SK-N-SH treated with all-trans-retinoic acid at 6 μM for 48 hours (cell line): ENCODE measurements around the gene CA11.

Experiments used
- ATAC-seq: fragments of 200-7000 bp; cut with Tn5 transposase; 3 replicates; pipeline ENCODE4 v1.9.1; 2020; ENCODE audit warnings: mild to moderate bottlenecking, moderate library complexity
- ARNTL ChIP-seq: fragments of 450-650 bp; formaldehyde crosslinking; IDR thresholded peaks from 2 replicates; pipeline ENCODE4 v1.5.0; 2020; ENCODE audit warnings: low read depth, mild to moderate bottlenecking, moderate library complexity, borderline replicate concordance
- BACH2 ChIP-seq: fragments of 250-450 bp; sonication (Bioruptor Pico); IDR thresholded peaks from 2 replicates; pipeline ENCODE4 v1.9.0; 2021; ENCODE audit warnings: mild to moderate bottlenecking, borderline replicate concordance
- CREB5 ChIP-seq: fragments of 250-450 bp; sonication (Bioruptor Pico); IDR thresholded peaks from 2 replicates; pipeline ENCODE4 v1.5.1; 2020; ENCODE audit warnings: low read depth, mild to moderate bottlenecking, moderate library complexity
- CSDC2 ChIP-seq: fragments of 250-450 bp; sonication (Bioruptor Pico); IDR thresholded peaks from 2 replicates; pipeline ENCODE4 v1.5.0; 2020; ENCODE audit warnings: mild to moderate bottlenecking, moderate library complexity
- CSRNP3 ChIP-seq: fragments of 250-450 bp; sonication (Bioruptor Pico); IDR thresholded peaks from 2 replicates; pipeline ENCODE4 v1.5.1; 2021; ENCODE audit warnings: mild to moderate bottlenecking, moderate library complexity
- ESRRG ChIP-seq: fragments of 250-450 bp; sonication (Bioruptor Pico); IDR thresholded peaks from 2 replicates; pipeline ENCODE4 v1.6.1; 2021; ENCODE audit warnings: mild to moderate bottlenecking
- GLIS3 ChIP-seq: fragments of 250-450 bp; sonication (Bioruptor Pico); IDR thresholded peaks from 2 replicates; pipeline ENCODE4 v1.5.0; 2020; ENCODE audit warnings: mild to moderate bottlenecking, moderate library complexity
- ISL1 ChIP-seq: fragments of 250-450 bp; sonication (Bioruptor Pico); IDR thresholded peaks from 2 replicates; pipeline ENCODE4 v2.1.2; 2022; ENCODE audit warnings: mild to moderate bottlenecking, moderate library complexity
- OSR1 ChIP-seq: fragments of 250-450 bp; sonication (Bioruptor Pico); IDR thresholded peaks from 2 replicates; pipeline ENCODE4 v1.8.0; 2022; ENCODE audit warnings: moderate library complexity, mild to moderate bottlenecking, inconsistent platforms
- PATZ1 ChIP-seq: fragments of 250-450 bp; sonication (Bioruptor Pico); IDR thresholded peaks from 2 replicates; pipeline ENCODE4 v1.8.0; 2020; ENCODE audit warnings: mild to moderate bottlenecking, moderate library complexity, borderline replicate concordance
- POU6F1 ChIP-seq: fragments of 250-450 bp; sonication (Bioruptor Pico); IDR thresholded peaks from 2 replicates; pipeline ENCODE4 v1.8.0; 2021; ENCODE audit warnings: low read depth, mild to moderate bottlenecking, moderate library complexity, borderline replicate concordance
- PPARA ChIP-seq: fragments of 250-450 bp; sonication (Bioruptor Pico); IDR thresholded peaks from 2 replicates; pipeline ENCODE4 v1.5.0; 2020; ENCODE audit warnings: mild to moderate bottlenecking, borderline replicate concordance
- RARB ChIP-seq: fragments of 250-450 bp; sonication (Bioruptor Pico); IDR thresholded peaks from 2 replicates; pipeline ENCODE4 v1.8.0; 2021; ENCODE audit warnings: mild to moderate bottlenecking, moderate library complexity
- SNAI2 ChIP-seq: fragments of 250-450 bp; sonication (Bioruptor Pico); IDR thresholded peaks from 2 replicates; pipeline ENCODE4 v1.5.0; 2020; ENCODE audit warnings: mild to moderate bottlenecking, moderate library complexity
- TCF4 ChIP-seq: fragments of 250-450 bp; sonication (Bioruptor Pico); IDR thresholded peaks from 2 replicates; pipeline ENCODE4 v1.8.0; 2021; ENCODE audit warnings: mild to moderate bottlenecking, moderate library complexity, borderline replicate concordance
- TOX ChIP-seq: fragments of 250-450 bp; sonication (Bioruptor Pico); IDR thresholded peaks from 2 replicates; pipeline ENCODE4 v1.8.0; 2021; ENCODE audit warnings: mild to moderate bottlenecking, moderate library complexity, borderline replicate concordance
- ZC3H10 ChIP-seq: fragments of 250-450 bp; sonication (Bioruptor Pico); IDR thresholded peaks from 2 replicates; pipeline ENCODE4 v1.5.1; 2021; ENCODE audit warnings: mild to moderate bottlenecking, moderate library complexity
- ZFP30 ChIP-seq: fragments of 450-650 bp; formaldehyde crosslinking; IDR thresholded peaks from 2 replicates; pipeline ENCODE4 v1.5.0; 2022; ENCODE audit warnings: mild to moderate bottlenecking, moderate library complexity
- ZNF565 ChIP-seq: fragments of 450-650 bp; formaldehyde crosslinking; conservative IDR thresholded peaks from 2 replicates; pipeline ENCODE4 v1.5.0; 2020; ENCODE audit warnings: low read depth, mild to moderate bottlenecking, moderate library complexity
- ZNF70 ChIP-seq: fragments of 450-650 bp; formaldehyde crosslinking; IDR thresholded peaks from 2 replicates; pipeline ENCODE4 v1.5.0; 2020; ENCODE audit warnings: mild to moderate bottlenecking, moderate library complexity
- ZNF8 ChIP-seq: fragments of 450-650 bp; formaldehyde crosslinking; IDR thresholded peaks from 2 replicates; pipeline ENCODE4 v1.5.0; 2020; ENCODE audit warnings: mild to moderate bottlenecking, moderate library complexity

CA11 gene

GRCh38 chr19:48672994-48673393 lies 27.0 kb upstream of the CA11 start, which contains the start of gene NTN5:
NTN5 (minus strand) TSS chr19:48673017; CDS start chr19:48670986, 2,031 bp downstream.
- TF ChIP-seq ARNTL (CRISPR knock-in tag) (no peak), CSRNP3 (CRISPR knock-in tag) (no peak), TCF4 (CRISPR knock-in tag) (no peak), ZNF8 (CRISPR knock-in tag) (no peak), PATZ1 (CRISPR knock-in tag) (no peak), GLIS3 (CRISPR knock-in tag) (no peak), SNAI2 (CRISPR knock-in tag) (no peak), TOX (no peak), ISL1 (no peak), OSR1 (no peak), ZNF565 (CRISPR knock-in tag) (no peak), POU6F1 (CRISPR knock-in tag) (no peak), ZFP30 (no peak), RARB (CRISPR knock-in tag) (no peak), CREB5 (CRISPR knock-in tag) (no peak), CSDC2 (CRISPR knock-in tag) (no peak), ZNF70 (no peak)
- no peak for ATAC-seq

- ATAC-seq, result no peak
- TF ChIP-seq CREB5 (CRISPR knock-in tag) (no peak), SNAI2 (CRISPR knock-in tag) (no peak), OSR1 (no peak), ESRRG (CRISPR knock-in tag) (no peak), RARB (CRISPR knock-in tag) (no peak), TOX (no peak), ISL1 (no peak), ZFP30 (no peak), BACH2 (CRISPR knock-in tag) (no peak), ARNTL (CRISPR knock-in tag) (no peak), CSRNP3 (CRISPR knock-in tag) (no peak), ZNF8 (CRISPR knock-in tag) (no peak), GLIS3 (CRISPR knock-in tag) (no peak)
These were observed 25.5 kb upstream of the CA11 start for GRCh38 chr19:48671446-48671995.

GRCh38 chr19:48670699-48671445 lies 24.9 kb upstream of the CA11 start:
- ATAC-seq, result no peak
- no peak for TF ChIP-seq ZNF70
- no peak for TF ChIP-seq CREB5 (CRISPR knock-in tag)
- TF ChIP-seq BACH2 (CRISPR knock-in tag), result no peak
- no peak for TF ChIP-seq OSR1
- no peak for TF ChIP-seq PATZ1 (CRISPR knock-in tag)
- no peak for TF ChIP-seq RARB (CRISPR knock-in tag)
- TF ChIP-seq PPARA (CRISPR knock-in tag), result no peak
- TF ChIP-seq GLIS3 (CRISPR knock-in tag), result no peak
- no peak for TF ChIP-seq ESRRG (CRISPR knock-in tag)
- no peak for TF ChIP-seq TOX
- no peak for TF ChIP-seq SNAI2 (CRISPR knock-in tag)
- TF ChIP-seq ISL1, result no peak
- TF ChIP-seq ZC3H10 (CRISPR knock-in tag), result no peak
- no peak for TF ChIP-seq CSDC2 (CRISPR knock-in tag)
